AG09319 (cell line): Measurements from ENCODE around the gene AP2A1.

Experiments
- DNase-seq: peaks from one replicate; pipeline ENCODE4 v3.0.0-alpha.2; 2010; ENCODE audit warnings: low read depth; ENCODE audit errors: extremely low read depth
- CTCF ChIP-seq: IDR thresholded peaks from 2 replicates; pipeline ENCODE4 v1.5.1; 2011; ENCODE audit warnings: low read depth, mild to moderate bottlenecking, inconsistent platforms, low read length, moderate library complexity

Gene AP2A1

GRCh38 chr19:49827034-49827433, 60.2 kb downstream of the AP2A1 start:
- no peak for TF ChIP-seq CTCF
- no peak for DNase-seq

GRCh38 chr19:49829200-49829599, 62.4 kb downstream of the AP2A1 start:
- DNase-seq = no peak
- no peak for TF ChIP-seq CTCF

- TF ChIP-seq CTCF = no peak
These were observed 62.9 kb downstream of the AP2A1 start for GRCh38 chr19:49829721-49830120.

GRCh38 chr19:49830766-49831165, 64.0 kb downstream of the AP2A1 start:
- DNase-seq = no peak
- TF ChIP-seq CTCF = no peak

More at GRCh38 chr19:49829721-49830120, 62.9 kb downstream of the AP2A1 start:
- DNase-seq = no peak

GRCh38 chr19:49831592-49831991, 64.8 kb downstream of the AP2A1 start:
- no peak for TF ChIP-seq CTCF
- no peak for DNase-seq

GRCh38 chr19:49832556-49832955, 65.8 kb downstream of the AP2A1 start:
- DNase-seq = no peak
- TF ChIP-seq CTCF = no peak

- no peak for TF ChIP-seq CTCF
- DNase-seq = no peak
These were observed 66.8 kb downstream of the AP2A1 start for GRCh38 chr19:49833599-49833998.

GRCh38 chr19:49835562-49835961, 68.8 kb downstream of the AP2A1 start:
- DNase-seq = no peak
- TF ChIP-seq CTCF = no peak
